H7 (cell line): ENCODE results near the gene KCNJ5. TPM values are rescaled to one million over a fixed set of nuclear protein-coding genes. Genes with fewer than 3 reads are reported as not detected.

Experiments used
- DNase-seq: peaks from one replicate; pipeline ENCODE4 v3.0.0; 2012
- H3K27me3 ChIP-seq: 2 replicates; pipeline ENCODE4 v1.6.0; 2011; ENCODE audit warnings: mild to moderate bottlenecking, low read length; ENCODE audit not compliant: control insufficient read depth, insufficient read depth
- H3K36me3 ChIP-seq: replicated peaks from 2 replicates; pipeline ENCODE4 v1.5.1; 2011; ENCODE audit warnings: low read length; ENCODE audit not compliant: control insufficient read depth, insufficient read depth
- H3K4me3 ChIP-seq: 2 replicates; pipeline ENCODE4 v1.5.1; 2011; ENCODE audit warnings: low read depth, mild to moderate bottlenecking, control low read depth, low read length, moderate library complexity; ENCODE audit not compliant: insufficient read depth
- total RNA-seq: library from RNA; depleted of rRNA; stranded (reverse); fragments of >200 nt; shearing (Covaris generic); gene quantifications from 2 replicates; pipeline ENCODE4 v1.2.3, GENCODE V29; 2014; rRNA removed

Gene KCNJ5
- total RNA-seq, 1 experiment from 2014 or later = 0.35 TPM

- no peaks in the 10 kb centered on the region for H3K27me3 ChIP-seq
- DNase-seq = no peak
- no peak overlapping the region for H3K4me3 ChIP-seq
- H3K36me3 ChIP-seq = peaks cover 8% of the 10 kb centered on the region
Observed at GRCh38 chr11:128967578-128967977, 76.4 kb downstream of the KCNJ5 start.

GRCh38 chr11:128968916-128969315, 77.8 kb downstream of the KCNJ5 start:
- Histone ChIP-seq H3K36me3 (peaks cover 10% of the 10 kb centered on the region), H3K27me3 (no peaks in the 10 kb centered on the region), H3K4me3 (no peak overlapping the region)
- no peak for DNase-seq

Other genes with a start within 250 kb of the KCNJ5 start
- 4.0 and 6.9 TPM in 2 replicates for gene FLI1, start 197.3 kb upstream of the KCNJ5 start, total RNA-seq
- gene KCNJ1, start 24.1 kb upstream of the KCNJ5 start, total RNA-seq = 0.07 TPM in 1 of 2 replicates, not detected in the other
- gene TP53AIP1, start 51.5 kb downstream of the KCNJ5 start, total RNA-seq = 0.07 TPM in 1 of 2 replicates, not detected in the other